OCI-LY1 (cell line): ENCODE data around the gene ZNF316.

Experiments used
- H2AFZ ChIP-seq: fragments of 200-600 bp; sonication (generic), shearing (Covaris generic); 2 replicates; pipeline ENCODE4 v1.6.0; 2014; ENCODE audit warnings: antibody characterized with exemption, mild to moderate bottlenecking, low read length
- H3F3A ChIP-seq: fragments of 200-600 bp; sonication (generic), shearing (Covaris generic); 2 replicates; pipeline ENCODE4 v1.6.0; 2014; ENCODE audit warnings: mild to moderate bottlenecking, antibody characterized with exemption, low read length, moderate library complexity; ENCODE audit not compliant: insufficient read depth
- H3K27ac ChIP-seq: fragments of 200-600 bp; sonication (generic); 2 replicates; pipeline ENCODE4 v1.5.1; 2014; ENCODE audit warnings: low read length, mixed run types, mild to moderate bottlenecking, low read depth; ENCODE audit not compliant: poor library complexity, severe bottlenecking
- H3K27me3 ChIP-seq: fragments of 200-600 bp; sonication (generic); 2 replicates; pipeline ENCODE4 v1.6.0; 2014; ENCODE audit warnings: antibody characterized with exemption, mild to moderate bottlenecking, low read length, moderate library complexity; ENCODE audit not compliant: insufficient read depth
- H3K36me3 ChIP-seq: fragments of 200-600 bp; sonication (generic); 2 replicates; pipeline ENCODE4 v1.6.1; 2014; ENCODE audit warnings: mild to moderate bottlenecking, antibody characterized with exemption, low read length, moderate library complexity, mixed read lengths; ENCODE audit not compliant: insufficient read depth
- H3K4me1 ChIP-seq: fragments of 200-600 bp; sonication (generic); 2 replicates; pipeline ENCODE4 v1.5.1; 2014; ENCODE audit warnings: mild to moderate bottlenecking, low read length, moderate library complexity; ENCODE audit not compliant: insufficient read depth, severe bottlenecking
- H3K4me2 ChIP-seq: fragments of 200-600 bp; sonication (generic), shearing (Covaris generic); 2 replicates; pipeline ENCODE4 v1.6.1; 2014; ENCODE audit warnings: low read length
- H3K4me3 ChIP-seq: fragments of 200-600 bp; sonication (generic); 2 replicates; pipeline ENCODE4 v1.5.1; 2014; ENCODE audit warnings: low read length, low read depth, mild to moderate bottlenecking, mixed read lengths; ENCODE audit not compliant: poor library complexity, severe bottlenecking
- H3K79me2 ChIP-seq: fragments of 200-600 bp; shearing (Covaris generic); 2 replicates; pipeline ENCODE4 v1.6.1; 2016; ENCODE audit warnings: mixed run types, low read length, mixed read lengths; ENCODE audit not compliant: insufficient read depth
- H3K9ac ChIP-seq: fragments of 200-600 bp; sonication (generic), shearing (Covaris generic); 2 replicates; pipeline ENCODE4 v1.6.1; 2014; ENCODE audit warnings: mild to moderate bottlenecking, low read length, mixed read lengths
- H3K9me2 ChIP-seq: fragments of 200-600 bp; sonication (generic), shearing (Covaris generic); 2 replicates; pipeline ENCODE4 v1.6.1; 2014; ENCODE audit warnings: low read depth, mild to moderate bottlenecking, low read length, mixed read lengths
- H3K9me3 ChIP-seq: fragments of 200-600 bp; shearing (Covaris generic); 2 replicates; pipeline ENCODE4 v1.6.1; 2014; ENCODE audit warnings: low read length, mixed read lengths
- H4K20me1 ChIP-seq: fragments of 200-600 bp; sonication (generic), shearing (Covaris generic); 2 replicates; pipeline ENCODE4 v1.6.0; 2016; ENCODE audit warnings: mild to moderate bottlenecking, low read length; ENCODE audit not compliant: insufficient read depth
- EZH2 ChIP-seq: fragments of 200-600 bp; sonication (generic), shearing (Covaris generic); IDR thresholded peaks from 2 replicates; pipeline ENCODE4 v1.8.0; 2017; ENCODE audit warnings: borderline replicate concordance, mixed run types, mild to moderate bottlenecking, antibody characterized with exemption, low read length, moderate library complexity, mixed read lengths
- TF ChIP-seq, protein P1 (sequence below): fragments of 200-600 bp; sonication (generic), shearing (Covaris generic); IDR thresholded peaks from 2 replicates; pipeline ENCODE4 v1.5.1; 2017; ENCODE audit warnings: mild to moderate bottlenecking, antibody characterized with exemption, low read length, moderate library complexity, mixed read lengths

Gene ZNF316

DNA sequence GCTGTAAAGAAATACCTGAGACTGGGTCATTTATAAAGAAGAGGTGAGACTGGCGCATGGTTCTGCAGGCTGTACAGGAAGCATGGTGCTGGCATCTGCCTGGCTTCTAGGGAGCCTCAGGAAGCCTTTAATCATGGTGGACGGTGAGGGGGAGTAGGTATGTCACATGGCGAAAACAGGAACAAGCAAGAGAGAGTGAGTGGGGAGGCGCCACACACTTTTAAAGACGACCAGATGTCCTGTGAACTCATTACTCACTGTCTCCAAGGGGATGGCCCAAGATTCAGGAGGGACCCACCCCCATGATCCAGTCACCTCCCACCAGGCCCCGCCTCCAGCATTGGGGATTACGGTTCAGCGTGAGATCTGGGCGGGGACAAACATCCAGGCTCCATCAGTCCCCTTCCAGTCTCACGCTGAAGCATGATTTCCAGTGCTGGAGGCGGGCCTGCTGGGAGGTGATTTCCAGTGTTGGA lies 3.2 kb downstream of the ZNF316 start:
- no peak overlapping the region for H3K4me2 ChIP-seq
- H3K4me1 ChIP-seq: peaks cover 17% of the 10 kb centered on the region
- H4K20me1 ChIP-seq: no peaks in the 10 kb centered on the region
- H3K9me3 ChIP-seq: no peaks in the 10 kb centered on the region
- H3K9ac ChIP-seq: no peak overlapping the region
- H3K36me3 ChIP-seq: peaks cover 62% of the 10 kb centered on the region
- no peak overlapping the region for H2AFZ ChIP-seq
- H3K4me3 ChIP-seq: no peak overlapping the region
- no peaks in the 10 kb centered on the region for H3K9me2 ChIP-seq
- no peak overlapping the region for H3K27ac ChIP-seq
- H3F3A ChIP-seq: no peaks in the 10 kb centered on the region
- TF ChIP-seq EZH2: no peak
- TF ChIP-seq, protein P1, sequence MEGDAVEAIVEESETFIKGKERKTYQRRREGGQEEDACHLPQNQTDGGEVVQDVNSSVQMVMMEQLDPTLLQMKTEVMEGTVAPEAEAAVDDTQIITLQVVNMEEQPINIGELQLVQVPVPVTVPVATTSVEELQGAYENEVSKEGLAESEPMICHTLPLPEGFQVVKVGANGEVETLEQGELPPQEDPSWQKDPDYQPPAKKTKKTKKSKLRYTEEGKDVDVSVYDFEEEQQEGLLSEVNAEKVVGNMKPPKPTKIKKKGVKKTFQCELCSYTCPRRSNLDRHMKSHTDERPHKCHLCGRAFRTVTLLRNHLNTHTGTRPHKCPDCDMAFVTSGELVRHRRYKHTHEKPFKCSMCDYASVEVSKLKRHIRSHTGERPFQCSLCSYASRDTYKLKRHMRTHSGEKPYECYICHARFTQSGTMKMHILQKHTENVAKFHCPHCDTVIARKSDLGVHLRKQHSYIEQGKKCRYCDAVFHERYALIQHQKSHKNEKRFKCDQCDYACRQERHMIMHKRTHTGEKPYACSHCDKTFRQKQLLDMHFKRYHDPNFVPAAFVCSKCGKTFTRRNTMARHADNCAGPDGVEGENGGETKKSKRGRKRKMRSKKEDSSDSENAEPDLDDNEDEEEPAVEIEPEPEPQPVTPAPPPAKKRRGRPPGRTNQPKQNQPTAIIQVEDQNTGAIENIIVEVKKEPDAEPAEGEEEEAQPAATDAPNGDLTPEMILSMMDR: no peak
- H3K27me3 ChIP-seq: no peaks in the 10 kb centered on the region
- H3K79me2 ChIP-seq: no peaks in the 10 kb centered on the region

DNA sequence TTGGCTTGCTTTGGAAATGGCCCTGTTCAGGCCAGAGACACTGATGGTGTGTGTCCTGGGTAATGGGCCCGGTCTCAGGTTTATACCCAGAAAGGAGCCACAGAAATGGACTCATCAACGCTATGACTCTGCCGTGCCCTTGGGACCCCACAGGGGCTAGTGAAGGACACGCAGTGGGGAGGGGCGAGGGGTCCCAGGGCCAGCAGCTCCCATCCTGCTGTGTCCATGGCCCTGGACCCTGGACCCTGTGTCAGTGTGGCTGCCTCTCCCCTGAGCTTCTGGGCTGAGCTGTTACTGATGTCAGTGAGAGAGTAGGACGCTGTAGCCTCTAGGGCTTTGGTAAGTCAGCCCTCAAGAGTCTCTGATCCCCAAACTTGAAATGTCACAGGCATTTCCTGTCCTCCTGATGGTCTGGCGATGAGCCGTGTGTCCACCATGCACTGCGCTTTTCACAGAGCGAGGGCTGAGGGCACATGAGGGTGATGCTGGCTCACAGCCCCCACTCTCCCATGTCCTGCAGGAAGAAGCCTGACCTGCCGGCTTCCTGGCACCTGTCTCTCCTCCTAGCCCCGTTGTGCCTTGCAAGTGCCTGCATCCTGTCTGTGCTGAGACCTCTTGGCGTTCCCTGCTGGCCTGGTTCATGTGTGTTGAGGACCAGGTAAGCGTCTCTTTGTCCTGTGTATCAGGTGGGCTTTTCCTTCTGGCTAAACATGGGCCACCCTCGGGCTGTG lies 4.4 kb downstream of the ZNF316 start:
- H3K9me3 ChIP-seq: no peaks in the 10 kb centered on the region
- no peaks in the 10 kb centered on the region for H3K79me2 ChIP-seq
- H3K36me3 ChIP-seq: peaks cover 69% of the 10 kb centered on the region
- H3K4me2 ChIP-seq: no peak overlapping the region
- no peaks in the 10 kb centered on the region for H3K27me3 ChIP-seq
- H3K9ac ChIP-seq: no peak overlapping the region
- no peak overlapping the region for H2AFZ ChIP-seq
- TF ChIP-seq, protein P1: no peak
- TF ChIP-seq EZH2: no peak
- no peak overlapping the region for H3K4me3 ChIP-seq
- no peaks in the 10 kb centered on the region for H4K20me1 ChIP-seq
- H3K9me2 ChIP-seq: no peaks in the 10 kb centered on the region
- H3K4me1 ChIP-seq: peaks cover 15% of the 10 kb centered on the region
- no peak overlapping the region for H3K27ac ChIP-seq
- no peaks in the 10 kb centered on the region for H3F3A ChIP-seq

DNA sequence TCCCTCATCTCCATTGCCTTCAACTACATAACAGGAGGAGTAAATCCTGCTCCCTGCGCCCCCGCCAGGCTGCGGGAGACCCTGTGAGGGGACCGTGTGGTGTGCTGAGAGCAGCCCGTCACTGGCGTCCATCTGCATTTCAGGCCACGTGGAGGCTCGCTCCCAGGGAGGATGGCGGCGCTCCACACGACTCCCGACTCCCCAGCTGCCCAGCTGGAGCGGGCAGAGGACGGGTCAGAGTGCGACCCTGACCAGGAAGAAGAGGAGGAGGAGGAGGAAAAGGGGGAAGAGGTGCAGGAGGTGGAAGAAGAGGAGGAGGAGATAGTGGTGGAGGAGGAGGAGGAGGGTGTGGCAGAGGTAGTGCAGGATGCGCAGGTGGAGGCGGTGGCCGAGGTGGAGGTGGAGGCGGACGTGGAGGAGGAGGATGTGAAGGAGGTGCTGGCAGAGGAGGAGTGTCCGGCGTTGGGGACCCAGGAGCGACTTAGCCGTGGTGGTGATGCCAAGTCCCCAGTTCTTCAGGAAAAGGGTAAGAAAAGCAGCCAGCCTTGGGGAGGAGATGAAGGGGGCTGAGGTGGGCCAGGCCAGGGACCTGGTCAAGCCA lies 5.2 kb downstream of the ZNF316 start:
- peaks cover 78% of the 10 kb centered on the region for H3K36me3 ChIP-seq
- H3K9ac ChIP-seq: no peak overlapping the region
- H3K4me1 ChIP-seq: peaks cover 10% of the 10 kb centered on the region
- H3K27ac ChIP-seq: no peak overlapping the region
- no peaks in the 10 kb centered on the region for H4K20me1 ChIP-seq
- no peaks in the 10 kb centered on the region for H3K79me2 ChIP-seq
- H3K9me3 ChIP-seq: no peaks in the 10 kb centered on the region
- H3K4me3 ChIP-seq: no peak overlapping the region
- TF ChIP-seq, protein P1: no peak
- no peak for TF ChIP-seq EZH2
- H2AFZ ChIP-seq: no peak overlapping the region
- H3K9me2 ChIP-seq: no peaks in the 10 kb centered on the region
- H3F3A ChIP-seq: no peaks in the 10 kb centered on the region
- H3K27me3 ChIP-seq: no peaks in the 10 kb centered on the region
- H3K4me2 ChIP-seq: no peak overlapping the region
